Chondrocyte (in vitro differentiated cells): ENCODE data around the gene LRRK1. TPM values are rescaled to one million over a fixed set of nuclear protein-coding genes. Genes with fewer than 3 reads are reported as not detected.
"Not testable (repeated sequence)": the region's sequence is repeated elsewhere in the genome, so short reads cannot be mapped to it uniquely, and the experiment has no call there.

Experiments
- DNase-seq: peaks from one replicate; pipeline ENCODE4 v3.0.0; 2021; ENCODE audit warnings: mixed read lengths, low spot score
- H3K27ac Mint-ChIP-seq: one replicate; pipeline ENCODE4 v1.8.0; 2021; ENCODE audit warnings: mild to moderate bottlenecking, moderate library complexity, mixed read lengths; ENCODE audit not compliant: unreplicated experiment
- H3K27me3 Mint-ChIP-seq: 2 replicates; pipeline ENCODE4 v1.8.0; 2021; ENCODE audit warnings: low read depth, mixed read lengths
- H3K36me3 Mint-ChIP-seq: 2 replicates; pipeline ENCODE4 v1.8.0; 2021; ENCODE audit warnings: low read depth, mixed read lengths
- H3K4me1 Mint-ChIP-seq: 2 replicates; pipeline ENCODE4 v1.8.0; 2021; ENCODE audit warnings: low read depth, mild to moderate bottlenecking, mixed read lengths
- H3K4me3 Mint-ChIP-seq: one replicate; pipeline ENCODE4 v1.8.0; 2021; ENCODE audit warnings: mild to moderate bottlenecking, moderate library complexity, mixed read lengths; ENCODE audit not compliant: unreplicated experiment
- H3K9me3 Mint-ChIP-seq: 2 replicates; pipeline ENCODE4 v1.8.0; 2021; ENCODE audit warnings: low read depth, mixed read lengths
- total RNA-seq: library from RNA; stranded (reverse); gene quantifications from 3 replicates; pipeline ENCODE4 v1.2.1, GENCODE V29; 2021
- TF ChIP-seq, protein P1 (sequence below): fragments of 200-600 bp; sonication (generic); IDR thresholded peaks from 2 replicates; pipeline ENCODE4 v1.5.0; 2021; ENCODE audit warnings: antibody characterized with exemption, mild to moderate bottlenecking, moderate library complexity

LRRK1 gene
- total RNA-seq, 1 donor from 2014 or later: 10.1 TPM

DNA sequence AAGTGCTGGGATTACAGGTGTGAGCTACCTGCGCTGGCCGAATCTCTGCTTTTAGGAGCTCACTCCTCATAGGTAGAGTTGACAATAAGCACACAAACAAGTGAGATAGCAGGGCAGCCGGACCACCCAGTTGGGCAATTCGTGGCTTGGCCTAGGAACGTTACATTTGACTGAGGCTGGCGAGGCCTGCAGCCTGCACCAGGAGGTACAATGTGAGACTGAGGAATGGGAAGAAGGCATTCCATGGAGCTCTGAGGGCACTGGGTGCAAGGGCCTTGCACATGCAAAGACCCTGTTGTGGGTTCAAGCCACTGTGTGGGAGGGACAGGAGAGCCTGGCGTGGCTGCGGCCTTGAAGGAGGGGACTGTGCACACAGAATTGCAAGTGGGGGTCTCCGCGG lies 152.5 kb downstream of the LRRK1 start:
- Mint-ChIP-seq H3K4me1 (peaks cover 28% of the 10 kb centered on the region), H3K9me3 (no peaks in the 10 kb centered on the region), H3K27ac (no peak overlapping the region), H3K4me3 (no peak overlapping the region), H3K36me3 (peaks cover 3% of the 10 kb centered on the region), H3K27me3 (no peaks in the 10 kb centered on the region)
- TF ChIP-seq, protein P1, sequence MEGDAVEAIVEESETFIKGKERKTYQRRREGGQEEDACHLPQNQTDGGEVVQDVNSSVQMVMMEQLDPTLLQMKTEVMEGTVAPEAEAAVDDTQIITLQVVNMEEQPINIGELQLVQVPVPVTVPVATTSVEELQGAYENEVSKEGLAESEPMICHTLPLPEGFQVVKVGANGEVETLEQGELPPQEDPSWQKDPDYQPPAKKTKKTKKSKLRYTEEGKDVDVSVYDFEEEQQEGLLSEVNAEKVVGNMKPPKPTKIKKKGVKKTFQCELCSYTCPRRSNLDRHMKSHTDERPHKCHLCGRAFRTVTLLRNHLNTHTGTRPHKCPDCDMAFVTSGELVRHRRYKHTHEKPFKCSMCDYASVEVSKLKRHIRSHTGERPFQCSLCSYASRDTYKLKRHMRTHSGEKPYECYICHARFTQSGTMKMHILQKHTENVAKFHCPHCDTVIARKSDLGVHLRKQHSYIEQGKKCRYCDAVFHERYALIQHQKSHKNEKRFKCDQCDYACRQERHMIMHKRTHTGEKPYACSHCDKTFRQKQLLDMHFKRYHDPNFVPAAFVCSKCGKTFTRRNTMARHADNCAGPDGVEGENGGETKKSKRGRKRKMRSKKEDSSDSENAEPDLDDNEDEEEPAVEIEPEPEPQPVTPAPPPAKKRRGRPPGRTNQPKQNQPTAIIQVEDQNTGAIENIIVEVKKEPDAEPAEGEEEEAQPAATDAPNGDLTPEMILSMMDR: no peak
- DNase-seq: no peak

- not testable (repeated sequence) for H3K9me3 Mint-ChIP-seq, DNase-seq, H3K4me3 Mint-ChIP-seq, H3K27me3 Mint-ChIP-seq, H3K36me3 Mint-ChIP-seq, H3K27ac Mint-ChIP-seq
- H3K4me1 Mint-ChIP-seq: peaks cover 28% of the 10 kb centered on the region
These were observed 153.1 kb downstream of the LRRK1 start for GRCh38 chr15:101072235-101072634.

GRCh38 chr15:101077806-101078668 lies 158.9 kb downstream of the LRRK1 start:
- not testable (repeated sequence) for H3K27ac Mint-ChIP-seq, H3K9me3 Mint-ChIP-seq, H3K27me3 Mint-ChIP-seq, DNase-seq, H3K36me3 Mint-ChIP-seq, H3K4me1 Mint-ChIP-seq, H3K4me3 Mint-ChIP-seq

DNA sequence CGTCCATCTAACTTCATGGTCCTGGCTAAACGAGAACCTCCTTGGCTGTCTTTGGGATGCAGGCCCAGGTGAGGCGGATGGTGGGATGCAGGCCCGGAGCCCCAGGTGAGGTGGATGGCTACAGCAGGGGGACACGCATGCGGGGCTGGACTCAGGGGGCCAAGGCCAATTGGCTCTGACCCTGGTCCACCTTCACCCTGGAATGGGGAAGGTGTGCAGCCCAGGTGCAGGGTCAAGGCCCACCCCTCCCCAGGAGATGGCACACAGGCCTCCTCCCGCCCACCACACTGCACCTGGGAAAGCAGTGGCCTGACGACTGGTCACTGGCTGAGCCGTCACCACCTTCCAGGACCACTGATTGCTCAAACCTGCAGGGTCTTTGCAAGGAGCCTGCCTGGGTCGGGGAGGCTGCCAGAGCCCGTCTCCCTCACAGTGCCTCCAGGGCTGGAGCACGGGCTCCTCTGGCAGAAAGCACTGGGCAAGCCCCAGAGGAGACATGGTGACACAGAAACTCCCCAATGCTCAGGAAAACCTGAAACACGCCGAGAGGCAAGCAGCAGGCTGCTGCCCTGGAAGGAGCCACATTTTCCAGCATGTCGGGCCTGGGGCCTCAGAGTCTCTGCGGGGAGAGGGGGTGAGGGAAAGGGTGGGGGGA lies 159.6 kb downstream of the LRRK1 start:
- H3K4me1 Mint-ChIP-seq: no peaks in the 10 kb centered on the region
- H3K27ac Mint-ChIP-seq: no peak overlapping the region
- H3K9me3 Mint-ChIP-seq: no peaks in the 10 kb centered on the region
- H3K27me3 Mint-ChIP-seq: peaks cover 3% of the 10 kb centered on the region
- no peak overlapping the region for H3K4me3 Mint-ChIP-seq
- no peak for DNase-seq
- no peaks in the 10 kb centered on the region for H3K36me3 Mint-ChIP-seq
- TF ChIP-seq, protein P1: no peak

DNA sequence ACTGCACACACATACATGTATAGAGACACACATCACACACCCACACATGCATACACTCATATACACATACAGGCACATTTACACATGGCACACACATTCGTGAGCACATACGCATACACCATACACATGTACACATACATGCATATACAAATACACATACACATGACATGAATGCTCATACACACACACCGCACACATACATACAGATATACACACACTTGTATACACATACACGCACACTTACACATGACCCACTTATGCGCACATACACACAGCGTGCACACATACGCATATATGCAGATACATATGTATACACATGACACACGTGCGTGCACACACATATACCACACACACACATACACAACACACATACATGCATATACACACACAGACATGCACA lies 162.7 kb downstream of the LRRK1 start:
- Mint-ChIP-seq H3K36me3 (no peaks in the 10 kb centered on the region), H3K27ac (no peak overlapping the region), H3K9me3 (no peaks in the 10 kb centered on the region), H3K4me1 (no peaks in the 10 kb centered on the region), H3K4me3 (no peak overlapping the region), H3K27me3 (peaks cover 4% of the 10 kb centered on the region)
- TF ChIP-seq, protein P1: no peak
- DNase-seq: no peak

GRCh38 chr15:101083336-101084045 lies 164.3 kb downstream of the LRRK1 start:
- Mint-ChIP-seq H3K36me3 (no peaks in the 10 kb centered on the region), H3K27me3 (peaks cover 4% of the 10 kb centered on the region), H3K4me3 (no peak overlapping the region), H3K4me1 (no peaks in the 10 kb centered on the region), H3K27ac (no peak overlapping the region), H3K9me3 (no peaks in the 10 kb centered on the region)
- TF ChIP-seq, protein P1: no peak
- no peak for DNase-seq
